Activated B cell treated with CpG ODN at 0.5 μM for 24 hours (primary cell): ENCODE measurements around the gene GPR119. TPM values are rescaled to one million over a fixed set of nuclear protein-coding genes. Genes with fewer than 3 reads are reported as not detected.

ENCODE experiments used
- ATAC-seq: fragments of 200-7000 bp; cut with Tn5 transposase; one replicate; pipeline ENCODE4 v1.10.0; 2021; ENCODE audit warnings: low read depth, mild to moderate bottlenecking, moderate library complexity
- CTCF ChIA-PET: fragments of 350-600 bp; sonication (Branson Sonifier 250); formaldehyde crosslinking; loops from one replicate; lab custom pipeline; 2021; ENCODE audit warnings: antibody characterized with exemption; lab: Charles Lee
- POLR2A ChIA-PET: fragments of 350-600 bp; sonication (Branson Sonifier 250); formaldehyde crosslinking; loops from one replicate; lab custom pipeline; 2021; ENCODE audit warnings: antibody characterized with exemption; lab: Charles Lee
- DNase-seq: peaks from one replicate; pipeline ENCODE4 v3.0.0; 2022
- H3K27ac Mint-ChIP-seq: one replicate; pipeline ENCODE4 v1.8.0; 2020; ENCODE audit warnings: mixed read lengths
- H3K27me3 Mint-ChIP-seq: one replicate; pipeline ENCODE4 v1.8.0; 2021; ENCODE audit warnings: mixed read lengths
- H3K36me3 Mint-ChIP-seq: one replicate; pipeline ENCODE4 v1.8.0; 2021; ENCODE audit warnings: low read depth, mixed read lengths
- H3K4me1 Mint-ChIP-seq: one replicate; pipeline ENCODE4 v1.8.0; 2021; ENCODE audit warnings: mixed read lengths
- H3K4me3 Mint-ChIP-seq: one replicate; pipeline ENCODE4 v1.8.0; 2020; ENCODE audit warnings: mild to moderate bottlenecking, mixed read lengths
- H3K9me3 Mint-ChIP-seq: one replicate; pipeline ENCODE4 v1.8.0; 2020; ENCODE audit warnings: mixed read lengths
- intact Hi-C: fragments of 100-400 bp; cut with micrococcal nuclease; formaldehyde crosslinking; loops from one replicate; pipeline ENCODE4 v1.15.1; 2024
- total RNA-seq: library from RNA; stranded (reverse); gene quantifications from 2 replicates; pipeline ENCODE4 v1.2.3, GENCODE V29; 2022
- TF ChIP-seq, protein P1 (sequence below): fragments of 200-600 bp; IDR thresholded peaks from one replicate; pipeline ENCODE4 v1.8.0; 2022; ENCODE audit warnings: antibody characterized with exemption, mild to moderate bottlenecking

The GPR119 gene
- total RNA-seq, 1 donor from 2014 or later, result not detected

- H3K4me1 Mint-ChIP-seq, result peaks cover 19% of the 10 kb centered on the region
- peaks cover 7% of the 10 kb centered on the region for H3K27me3 Mint-ChIP-seq
- H3K27ac Mint-ChIP-seq, result peak within 1 kb of the TSS; percentile 91
- H3K36me3 Mint-ChIP-seq, result peaks cover 15% of the 10 kb centered on the region
- peak; percentile 87 for ATAC-seq
- intact Hi-C loops, result loop anchor here (1.0 to 5.0 kb wide), 3 partner anchors 62 to 502 kb away; partner anchors contain the start of genes ENOX2, SLC25A14 and ZNF280C
- DNase-seq, result peak; percentile 60
- H3K4me3 Mint-ChIP-seq, result peak within 1 kb of the TSS; percentile 86
- no peaks in the 10 kb centered on the region for H3K9me3 Mint-ChIP-seq
- ChIA-PET CTCF (no interaction called here), POLR2A (interaction anchor here (1.0 kb wide), 3 partner anchors 62 to 501 kb away, joined by 3 read pairs; partner anchors contain the start of genes ENOX2, SLC25A14 and ZNF280C)
- TF ChIP-seq, protein P1, sequence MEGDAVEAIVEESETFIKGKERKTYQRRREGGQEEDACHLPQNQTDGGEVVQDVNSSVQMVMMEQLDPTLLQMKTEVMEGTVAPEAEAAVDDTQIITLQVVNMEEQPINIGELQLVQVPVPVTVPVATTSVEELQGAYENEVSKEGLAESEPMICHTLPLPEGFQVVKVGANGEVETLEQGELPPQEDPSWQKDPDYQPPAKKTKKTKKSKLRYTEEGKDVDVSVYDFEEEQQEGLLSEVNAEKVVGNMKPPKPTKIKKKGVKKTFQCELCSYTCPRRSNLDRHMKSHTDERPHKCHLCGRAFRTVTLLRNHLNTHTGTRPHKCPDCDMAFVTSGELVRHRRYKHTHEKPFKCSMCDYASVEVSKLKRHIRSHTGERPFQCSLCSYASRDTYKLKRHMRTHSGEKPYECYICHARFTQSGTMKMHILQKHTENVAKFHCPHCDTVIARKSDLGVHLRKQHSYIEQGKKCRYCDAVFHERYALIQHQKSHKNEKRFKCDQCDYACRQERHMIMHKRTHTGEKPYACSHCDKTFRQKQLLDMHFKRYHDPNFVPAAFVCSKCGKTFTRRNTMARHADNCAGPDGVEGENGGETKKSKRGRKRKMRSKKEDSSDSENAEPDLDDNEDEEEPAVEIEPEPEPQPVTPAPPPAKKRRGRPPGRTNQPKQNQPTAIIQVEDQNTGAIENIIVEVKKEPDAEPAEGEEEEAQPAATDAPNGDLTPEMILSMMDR, result no peak
Measured at GRCh38 chrX:130401415-130402207, 16.1 kb upstream of the GPR119 start, which contains the start of gene RBMX2. Gene RBMX2, plus strand, starts transcription at chrX:130401987. Its CDS starts 46 bp downstream, at chrX:130402033.

DNA sequence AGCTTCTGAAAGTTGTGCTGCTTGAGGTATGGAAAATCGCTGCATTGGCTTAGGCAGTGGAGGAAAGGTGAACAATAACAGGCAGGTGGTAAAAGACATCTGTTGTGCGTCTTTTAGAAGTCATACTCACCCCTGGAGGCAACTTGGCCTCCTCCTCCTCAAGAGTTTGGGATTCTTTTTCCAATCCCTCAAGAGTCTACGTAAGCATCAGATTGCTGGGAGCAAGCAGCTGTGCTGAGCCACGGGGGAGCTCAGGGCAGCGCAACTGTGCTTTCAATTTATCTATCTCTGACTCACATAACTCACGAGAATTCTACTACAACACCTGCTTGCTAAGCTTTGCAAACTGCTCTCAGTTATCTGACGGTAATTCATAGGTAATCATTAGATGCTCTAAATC is 9.9 kb upstream of the GPR119 start:
- Mint-ChIP-seq H3K4me3 (no peak overlapping the region), H3K27ac (no peak overlapping the region), H3K36me3 (no peaks in the 10 kb centered on the region), H3K4me1 (no peaks in the 10 kb centered on the region), H3K27me3 (peaks cover 14% of the 10 kb centered on the region), H3K9me3 (no peaks in the 10 kb centered on the region)
- TF ChIP-seq, protein P1, result no peak
- ChIA-PET CTCF (no interaction called here), POLR2A (no interaction called here)
- intact Hi-C loops, result no loop called here
- DNase-seq (no peak), ATAC-seq (no peak)

DNA sequence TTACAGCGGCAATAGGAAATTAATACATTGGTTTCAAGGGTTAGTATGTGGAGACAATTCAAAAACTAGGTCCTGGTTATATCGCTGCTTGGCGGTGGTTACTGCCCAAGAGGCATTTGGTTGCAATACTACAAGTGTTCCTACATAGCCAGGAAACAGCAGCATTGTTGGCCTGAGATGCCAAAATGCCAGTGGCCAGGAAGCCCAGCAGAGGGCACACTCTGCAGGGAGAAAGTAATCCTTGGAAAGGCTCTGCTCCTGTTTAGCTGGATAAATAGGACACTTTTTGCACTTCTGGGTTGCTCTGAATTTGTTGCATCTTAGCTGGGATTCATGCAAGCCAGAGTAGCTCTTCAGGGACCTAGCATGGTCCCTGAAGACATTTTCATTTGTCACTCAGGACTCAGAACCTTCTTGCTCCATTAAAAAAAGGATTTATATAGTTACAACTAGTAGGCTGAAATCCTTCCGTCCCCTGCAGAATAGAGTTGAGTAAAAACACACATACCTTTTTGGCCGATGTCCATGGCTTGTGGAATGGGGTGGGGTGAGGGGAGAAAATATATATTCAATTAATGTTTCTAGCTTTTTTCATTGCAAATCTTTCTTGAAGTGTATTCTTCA is 8.1 kb upstream of the GPR119 start:
- TF ChIP-seq, protein P1, result no peak
- ChIA-PET CTCF (interaction anchor here (1.3 kb wide), 1 partner anchor 523 kb away, joined by 5 read pairs; no protein-coding TSS in a partner anchor), POLR2A (no interaction called here)
- Mint-ChIP-seq H3K9me3 (no peaks in the 10 kb centered on the region), H3K27ac (no peak overlapping the region), H3K27me3 (peaks cover 14% of the 10 kb centered on the region), H3K36me3 (no peaks in the 10 kb centered on the region), H3K4me3 (no peak overlapping the region), H3K4me1 (no peaks in the 10 kb centered on the region)
- DNase-seq (no peak), ATAC-seq (no peak)
- intact Hi-C loops, result loop anchor here (2.0 kb wide), 1 partner anchor 523 kb away; no protein-coding TSS in a partner anchor

DNA sequence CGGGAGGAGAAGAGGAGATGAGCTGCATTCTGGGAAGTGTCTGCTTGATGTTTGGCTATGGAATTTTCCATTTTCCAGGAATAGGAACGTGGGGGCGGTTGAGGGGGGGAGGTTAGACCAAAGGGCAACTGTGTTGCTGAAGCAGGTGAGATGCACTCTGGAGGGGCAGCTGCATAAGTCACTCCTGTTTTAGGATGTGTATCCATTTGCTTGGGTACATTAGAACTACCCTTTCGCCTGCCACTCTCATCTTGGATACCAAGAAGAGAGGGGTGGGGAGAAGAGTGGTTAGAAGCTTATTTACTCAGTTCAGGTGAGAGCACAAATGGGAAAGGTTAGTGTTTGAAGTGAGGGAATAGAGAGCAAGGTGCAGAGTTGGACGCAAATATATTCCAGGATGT is 934 bp upstream of the GPR119 start:
- CTCF ChIA-PET, result no interaction called here
- no peak overlapping the region for H3K27ac Mint-ChIP-seq
- ATAC-seq, result no peak

More for the DNA sequence above, 934 bp upstream of the GPR119 start:
- no peak for DNase-seq
- peaks cover 1% of the 10 kb centered on the region for H3K27me3 Mint-ChIP-seq
- intact Hi-C loops, result no loop called here
- H3K4me3 Mint-ChIP-seq, result no peak overlapping the region
- POLR2A ChIA-PET, result no interaction called here
- H3K36me3 Mint-ChIP-seq, result no peaks in the 10 kb centered on the region
- H3K4me1 Mint-ChIP-seq, result no peaks in the 10 kb centered on the region
- TF ChIP-seq, protein P1, result no peak
- H3K9me3 Mint-ChIP-seq, result no peaks in the 10 kb centered on the region
